Epidermal melanocyte (primary cell): Measurements from ENCODE around the gene UNKL.

Experiments used
- DNase-seq: peaks from one replicate; pipeline ENCODE4 v3.0.0; 2011; ENCODE audit warnings: low spot score; ENCODE audit not compliant: insufficient read length

UNKL gene

GRCh38 chr16:1356061-1356900, 58.2 kb downstream of the UNKL start:
- no peak for DNase-seq

- no peak for DNase-seq
These were observed 58.9 kb downstream of the UNKL start for GRCh38 chr16:1355591-1355990.

- DNase-seq = no peak
These were observed 59.5 kb downstream of the UNKL start for GRCh38 chr16:1354815-1355540.

- peak; percentile 86 for DNase-seq
These were observed 62.7 kb downstream of the UNKL start, which contains the start of the genes GNPTG and TSR3 for GRCh38 chr16:1351582-1352362. Gene GNPTG, plus strand, starts transcription at chr16:1351931. Its CDS starts 35 bp downstream, at chr16:1351966. Gene TSR3, minus strand, starts transcription at chr16:1351878. Its CDS starts 74 bp downstream, at chr16:1351804.

GRCh38 chr16:1351215-1351581, 63.3 kb downstream of the UNKL start:
- DNase-seq = no peak

GRCh38 chr16:1350691-1351090, 63.8 kb downstream of the UNKL start:
- no peak for DNase-seq

- DNase-seq = no peak
These were observed 64.6 kb downstream of the UNKL start for GRCh38 chr16:1349951-1350350.

- DNase-seq = no peak
These were observed 65.2 kb downstream of the UNKL start for GRCh38 chr16:1349351-1349750.

GRCh38 chr16:1348926-1349325, 65.6 kb downstream of the UNKL start:
- DNase-seq = no peak

GRCh38 chr16:1348441-1348840, 66.1 kb downstream of the UNKL start:
- DNase-seq = no peak

GRCh38 chr16:1347962-1348361, 66.5 kb downstream of the UNKL start:
- no peak for DNase-seq

- no peak for DNase-seq
These were observed 67.1 kb downstream of the UNKL start for GRCh38 chr16:1347286-1347855.

- no peak for DNase-seq
These were observed 67.8 kb downstream of the UNKL start for GRCh38 chr16:1346422-1347285.

- DNase-seq = no peak
These were observed 68.7 kb downstream of the UNKL start for GRCh38 chr16:1345651-1346421.

- DNase-seq = no peak
These were observed 69.4 kb downstream of the UNKL start for GRCh38 chr16:1345087-1345486.

- no peak for DNase-seq
These were observed 70.0 kb downstream of the UNKL start for GRCh38 chr16:1344499-1344898.

- DNase-seq = no peak
These were observed 70.9 kb downstream of the UNKL start for GRCh38 chr16:1343428-1344242.

GRCh38 chr16:1342526-1343427, 71.7 kb downstream of the UNKL start:
- DNase-seq = peak; percentile 87
